Measurements from ENCODE around the gene GRM4. TPM values are rescaled to one million over a fixed set of nuclear protein-coding genes. Genes with fewer than 3 reads are reported as not detected.

The GRM4 gene
- total and polyA plus RNA-seq, 12 donors, result not detected

- no peak for TF ChIP-seq CTCF (IDR thresholded peaks at IDR 0.05)
- intact Hi-C loops (cut with DNase I), result no loop called here
- 77% methylated on average over 5 of the region's 5 CpGs for WGBS, 2 donors
- Histone ChIP-seq H3K4me3 (no peak overlapping the region), H3K27me3 (peaks cover 0 to 56% (median 17%) of the 10 kb centered on the region in 7 donors), H3K4me1 (no peaks in the 10 kb centered on the region), H3K9me3 (no peaks in the 10 kb centered on the region), H3K27ac (no peak overlapping the region), H3K36me3 (no peaks in the 10 kb centered on the region)
- no peak for ATAC-seq
- DNase-seq, result no peak
Observed at GRCh38 chr6:34032856-34033255, 113.0 kb downstream of the GRM4 start.

GRCh38 chr6:34031625-34032383 lies 114.1 kb downstream of the GRM4 start:
- WGBS, 2 donors, result 81 to 83% methylated on average over 12 of the region's 12 CpGs
- TF ChIP-seq CTCF (IDR thresholded peaks at IDR 0.05), result no peak
- no peak overlapping the region for H3K27ac ChIP-seq
- H3K4me3 ChIP-seq, result no peak overlapping the region
- intact Hi-C loops (cut with DNase I), result no loop called here
- H3K27me3 ChIP-seq, result peaks cover 0 to 58% (median 18%) of the 10 kb centered on the region in 7 donors
- H3K9me3 ChIP-seq, result no peaks in the 10 kb centered on the region
- no peaks in the 10 kb centered on the region for H3K36me3 ChIP-seq
- ATAC-seq, result no peak
- no peaks in the 10 kb centered on the region for H3K4me1 ChIP-seq
- no peak for DNase-seq

DNA sequence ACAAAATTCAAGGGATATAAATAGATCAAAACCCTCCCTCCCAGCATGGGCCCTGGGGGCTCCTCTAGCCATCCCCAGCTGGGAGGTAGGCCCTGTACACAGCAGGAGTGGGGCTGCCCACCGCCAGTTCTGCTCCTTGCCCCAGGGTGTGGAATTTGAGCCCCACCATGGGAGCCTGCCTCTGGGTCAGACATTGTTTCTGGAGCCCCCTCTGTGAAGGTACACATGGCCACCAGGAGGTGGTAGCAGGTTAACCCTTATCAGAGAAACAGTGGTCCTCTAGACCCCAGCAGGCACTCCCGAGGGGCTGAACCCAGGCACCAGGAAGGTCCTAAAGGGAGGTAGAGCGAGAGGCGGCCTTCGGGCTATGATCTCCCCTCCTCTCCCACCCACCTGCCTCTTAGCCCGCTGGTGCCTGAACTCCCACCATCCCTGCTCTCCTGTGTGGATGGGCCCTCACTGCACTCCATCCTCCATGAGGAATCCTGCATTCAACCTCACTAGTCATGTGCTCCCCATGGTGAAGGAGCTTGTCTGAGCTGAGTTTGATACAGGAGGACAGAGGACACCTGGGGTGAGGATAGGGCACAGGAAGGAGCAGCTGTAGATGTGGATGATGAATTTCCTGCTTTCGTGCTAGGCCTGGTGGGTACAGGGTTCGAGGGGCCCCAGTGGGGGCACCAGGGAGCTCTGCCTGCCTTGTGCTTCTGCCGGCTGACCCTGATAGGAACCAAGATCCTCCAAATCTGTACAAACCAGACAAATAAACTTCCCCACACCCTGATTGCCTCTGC lies 114.9 kb downstream of the GRM4 start:
- no peak for ATAC-seq
- no peak overlapping the region for H3K4me3 ChIP-seq
- no peak for TF ChIP-seq CTCF (IDR thresholded peaks at IDR 0.05)
- no peaks in the 10 kb centered on the region for H3K4me1 ChIP-seq
- no peaks in the 10 kb centered on the region for H3K9me3 ChIP-seq
- intact Hi-C loops (cut with DNase I), result no loop called here
- H3K27me3 ChIP-seq, result peaks cover 0 to 62% (median 21%) of the 10 kb centered on the region in 7 donors
- 76 to 87% methylated on average over 9 of the region's 9 CpGs for WGBS, 2 donors
- DNase-seq, result no peak
- no peaks in the 10 kb centered on the region for H3K36me3 ChIP-seq
- no peak overlapping the region for H3K27ac ChIP-seq

DNA sequence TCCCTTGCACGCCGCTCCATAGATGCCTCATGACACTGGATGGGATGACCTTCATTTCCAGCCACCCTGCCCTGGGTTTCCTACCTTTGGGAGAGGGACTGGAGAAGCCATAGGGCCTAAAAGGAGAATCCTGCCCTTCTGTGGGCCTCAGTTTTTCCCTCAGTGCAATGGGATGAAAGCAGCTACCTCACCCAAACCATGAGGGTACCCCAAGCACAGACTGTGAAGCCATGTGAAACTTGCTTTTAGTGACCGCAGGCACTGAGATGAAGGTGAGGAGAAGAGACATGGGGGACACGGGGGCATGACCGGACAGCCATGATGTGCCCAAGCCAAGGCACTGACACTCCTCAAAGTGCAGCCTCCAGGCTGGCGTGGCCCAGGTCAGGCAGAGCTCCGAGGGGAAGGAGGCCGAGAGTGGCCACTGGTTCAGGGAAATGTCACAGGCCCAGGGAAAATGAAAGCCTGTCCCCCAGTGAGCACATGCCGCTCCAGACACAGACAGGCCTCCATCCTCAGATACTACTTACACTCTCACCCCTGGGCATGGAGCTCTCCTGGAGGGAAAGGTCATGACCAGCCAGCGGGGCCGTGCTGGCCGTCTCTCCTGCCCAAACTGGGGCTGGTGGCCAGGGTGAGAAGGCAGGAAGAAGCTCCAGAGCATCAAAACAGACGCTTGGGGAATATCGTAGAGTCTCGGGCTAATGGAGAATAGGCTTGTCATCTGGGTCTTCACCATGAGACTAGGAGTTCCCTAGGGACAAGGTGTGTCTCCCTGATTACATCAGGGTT lies 116.2 kb downstream of the GRM4 start:
- intact Hi-C loops (cut with DNase I), result loop anchor here in 6 of 10 donors (5.0 to 10.0 kb wide), 4 partner anchors 175 to 262 kb away; no protein-coding TSS in a partner anchor
- Histone ChIP-seq H3K27ac (no peak overlapping the region), H3K36me3 (no peaks in the 10 kb centered on the region), H3K4me3 (no peak overlapping the region), H3K9me3 (no peaks in the 10 kb centered on the region), H3K4me1 (no peaks in the 10 kb centered on the region), H3K27me3 (peaks cover 0 to 66% (median 21%) of the 10 kb centered on the region in 7 donors)
- DNase-seq (no peak), ATAC-seq (no peak)
- 90 to 91% methylated on average over 15 of the region's 15 CpGs for WGBS, 2 donors
- no peak for TF ChIP-seq CTCF (IDR thresholded peaks at IDR 0.05)

Measured in heart right ventricle (tissue), 16 donors.